K562 (cell line): ENCODE results near the gene PLK1. TPM values are rescaled to one million over a fixed set of nuclear protein-coding genes. Genes with fewer than 3 reads are reported as not detected.

ENCODE experiments used
- ATF7 ChIP-seq: fragments of 450-650 bp; IDR thresholded peaks from 2 replicates; pipeline ENCODE4 v1.7.1; 2014; ENCODE audit warnings: mild to moderate bottlenecking, moderate library complexity
- EP400 ChIP-seq: fragments of 450-650 bp; IDR thresholded peaks from 2 replicates; pipeline ENCODE4 v1.6.1; 2017; ENCODE audit warnings: antibody characterized with exemption, mild to moderate bottlenecking, moderate library complexity
- ETV5 ChIP-seq: sonication (generic); formaldehyde crosslinking; IDR thresholded peaks from 2 replicates; pipeline ENCODE4 v1.4.0; 2020; ENCODE audit warnings: low read depth, mild to moderate bottlenecking, missing genetic modification reagents
- L3MBTL2 ChIP-seq: fragments of 450-650 bp; IDR thresholded peaks from 2 replicates; pipeline ENCODE4 v1.6.1; 2016; ENCODE audit warnings: mild to moderate bottlenecking, moderate library complexity
- TAF9B ChIP-seq: fragments of 450-650 bp; IDR thresholded peaks from 2 replicates; pipeline ENCODE4 v1.6.1; 2018; ENCODE audit warnings: mild to moderate bottlenecking; ENCODE audit not compliant: partially characterized antibody
- TBP ChIP-seq: optimal IDR thresholded peaks from 2 replicates; pipeline ENCODE3; 2011; ENCODE audit warnings: low read depth, low read length, improper control_type of control experiment
- ZNF318 ChIP-seq, 2 experiments: fragments of 450-650 bp; IDR thresholded peaks; 2 replicates each; pipeline ENCODE4 v1.6.1; 2016; ENCODE audit warnings: mild to moderate bottlenecking in 2 of 2, borderline replicate concordance in 1 of 2, low read depth in 1 of 2, moderate library complexity in 1 of 2
- polyA plus RNA-seq, 8 experiments: library from polyadenylated mRNA; depleted of rRNA in 4 of 8; stranded (reverse) in 5 of 8; unstranded in 3 of 8; fragments of >200 nt; fragmentation: Nextera tagmentation in 2 of 8; fragmentation: Illumina TruSeq in 1 of 8; extraction: Ambion mirVana in 2 of 8; extraction: Trizol in 1 of 8; gene quantifications; 2 replicates each; pipeline versions ENCODE4 v1.2.1 to v1.2.3, GENCODE V29; 2011 to 2014; ENCODE audit warnings: inconsistent platforms in 1 of 8, missing spikeins in 1 of 8
- total RNA-seq, 7 experiments: library from RNA; depleted of rRNA in 6 of 7; stranded (reverse); fragments of >200 nt in 6 of 7; fragmentation: Illumina TruSeq in 2 of 7; extraction: Trizol in 2 of 7; gene quantifications; 2 replicates each; pipeline versions ENCODE4 v1.2.1 to v1.2.3, GENCODE V29; 2011 to 2021; ENCODE audit warnings: low replicate concordance in 1 of 7
- TF ChIP-seq, protein P1 (sequence below), 2 experiments: fragments of 450-650 bp in 1 of 2; sonication (generic) in 1 of 2; formaldehyde crosslinking in 1 of 2; IDR thresholded peaks in 1 of 2; conservative IDR thresholded peaks in 1 of 2; 2 replicates each; pipeline versions ENCODE4 v1.6.1 to v1.8.1; 2016 to 2023; ENCODE audit warnings: mild to moderate bottlenecking in 2 of 2, moderate library complexity in 2 of 2, inconsistent platforms in 1 of 2, missing genetic modification reagents in 1 of 2

Gene PLK1
- total and polyA plus RNA-seq, 9 of the 15 experiments (the other 6 are each of a cell fraction or from before 2014, with no cell fraction given): 13.6 to 212 (median 45.5) TPM

DNA sequence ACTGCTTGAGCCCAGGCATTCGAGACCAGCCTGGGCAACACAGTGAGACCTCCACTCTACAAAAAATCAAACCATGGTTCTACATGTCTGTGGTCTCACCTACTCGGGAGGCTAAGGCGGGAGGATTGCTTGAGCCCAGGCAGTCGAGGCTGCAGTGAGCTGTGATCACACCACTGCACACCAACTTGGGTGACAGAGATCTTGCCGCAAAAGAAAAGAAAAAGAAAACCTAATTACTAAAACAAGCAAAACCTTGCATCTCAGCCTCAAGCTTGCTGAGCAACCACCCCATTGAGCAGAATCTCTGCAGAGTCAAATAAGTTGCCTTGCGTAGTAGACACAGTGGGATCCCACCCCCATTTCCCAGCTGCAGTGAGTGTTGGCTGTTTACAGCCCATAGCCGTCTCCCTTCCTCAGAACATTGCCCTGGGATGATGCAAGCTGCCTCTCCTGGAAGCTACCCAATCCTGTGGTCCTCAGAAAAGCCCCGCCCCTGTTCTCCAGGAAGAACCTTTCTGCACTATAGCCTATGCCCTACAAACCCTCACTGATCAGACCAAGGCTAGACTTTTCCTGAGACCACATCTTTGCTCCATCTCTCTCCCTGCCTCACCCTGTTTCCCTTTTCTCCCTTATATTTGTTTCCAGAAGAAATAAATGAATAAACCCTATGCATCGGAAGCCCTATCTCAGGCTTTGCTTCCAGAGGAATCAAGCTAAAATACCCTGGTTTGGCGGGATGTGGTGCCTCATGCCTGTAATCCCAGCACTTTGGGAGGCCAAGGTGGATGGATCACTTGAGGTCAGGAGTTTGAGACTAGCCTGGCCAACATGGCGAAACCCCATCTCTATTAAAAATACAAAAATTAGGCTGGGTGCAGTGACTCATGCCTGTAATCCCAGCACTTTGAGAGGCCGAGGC is 51.1 kb downstream of the PLK1 start (continued):
- TF ChIP-seq ZNF318 (IDR thresholded peaks at IDR 0.05; ENCODE audit: borderline replicate concordance in 1 of 2, low read depth in 1 of 2) (0 out of 4 replicates have a peak, but pooled peaks of 1 of the 2 experiments have one; percentile 45), ETV5 (CRISPR knock-in tag) (0 out of 2 replicates have a peak, but pooled peaks have one; percentile 35), TBP (no peak), ATF7 (peak; percentile 93), L3MBTL2 (peak; percentile 82), TAF9B (peak; percentile 53), EP400 (peak; percentile 60)
- TF ChIP-seq, protein P1, sequence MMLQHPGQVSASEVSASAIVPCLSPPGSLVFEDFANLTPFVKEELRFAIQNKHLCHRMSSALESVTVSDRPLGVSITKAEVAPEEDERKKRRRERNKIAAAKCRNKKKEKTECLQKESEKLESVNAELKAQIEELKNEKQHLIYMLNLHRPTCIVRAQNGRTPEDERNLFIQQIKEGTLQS (IDR thresholded peaks at IDR 0.05): peak; percentile 97
- TF ChIP-seq, protein P1 (CRISPR knock-in tag; conservative IDR thresholded peaks at IDR 0.05): no peak; the same call in 1 of the 2 replicates
